ENCODE measurements around the gene ZNF580.

ZNF580 gene

GRCh38 chr19:55681131-55682092, 40.6 kb downstream of the ZNF580 start:
- no peak for DNase-seq

DNA sequence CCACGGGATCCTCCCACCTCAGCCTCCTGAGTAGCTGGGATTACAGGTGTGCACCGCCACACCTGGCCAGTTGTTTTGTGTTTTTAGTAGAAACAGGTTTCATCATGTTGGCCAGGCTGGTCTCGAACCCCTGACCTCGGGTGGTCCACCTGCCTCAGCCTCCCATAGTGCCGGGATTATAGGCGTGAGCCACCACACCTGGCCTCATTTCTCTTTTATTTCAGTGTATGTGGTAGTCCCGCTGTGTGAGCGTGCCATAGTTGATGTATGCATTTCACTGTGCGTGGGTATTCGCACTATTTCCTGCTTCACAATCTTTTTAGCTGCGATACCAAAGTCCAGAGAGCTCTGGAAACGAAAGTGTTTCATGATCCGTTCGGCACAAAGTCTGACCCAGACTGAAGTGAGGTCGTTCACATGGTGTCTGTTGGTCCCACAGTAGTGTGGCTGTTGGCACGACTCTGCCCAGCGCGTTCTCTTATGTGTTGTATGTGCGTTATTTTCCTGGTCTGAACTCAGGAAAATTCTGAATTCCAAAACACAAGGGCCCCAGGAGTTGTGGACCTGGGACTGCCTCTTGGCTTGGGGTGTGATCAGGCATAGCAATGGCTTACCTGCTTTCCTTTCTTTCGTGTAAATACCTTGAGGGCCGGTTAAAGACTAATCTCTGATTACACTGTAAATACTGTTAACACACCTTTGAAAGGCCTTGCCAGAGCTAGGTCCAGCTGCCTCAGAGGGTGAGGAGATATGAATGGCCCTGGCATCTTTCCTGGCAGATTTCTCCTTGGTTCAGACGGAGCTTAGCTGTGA, 42.9 kb downstream of the ZNF580 start:
- DNase-seq, result no peak

GRCh38 chr19:55684946-55685681, 44.3 kb downstream of the ZNF580 start:
- no peak for DNase-seq

GRCh38 chr19:55685776-55686175, 45.0 kb downstream of the ZNF580 start:
- DNase-seq, result no peak

DNA sequence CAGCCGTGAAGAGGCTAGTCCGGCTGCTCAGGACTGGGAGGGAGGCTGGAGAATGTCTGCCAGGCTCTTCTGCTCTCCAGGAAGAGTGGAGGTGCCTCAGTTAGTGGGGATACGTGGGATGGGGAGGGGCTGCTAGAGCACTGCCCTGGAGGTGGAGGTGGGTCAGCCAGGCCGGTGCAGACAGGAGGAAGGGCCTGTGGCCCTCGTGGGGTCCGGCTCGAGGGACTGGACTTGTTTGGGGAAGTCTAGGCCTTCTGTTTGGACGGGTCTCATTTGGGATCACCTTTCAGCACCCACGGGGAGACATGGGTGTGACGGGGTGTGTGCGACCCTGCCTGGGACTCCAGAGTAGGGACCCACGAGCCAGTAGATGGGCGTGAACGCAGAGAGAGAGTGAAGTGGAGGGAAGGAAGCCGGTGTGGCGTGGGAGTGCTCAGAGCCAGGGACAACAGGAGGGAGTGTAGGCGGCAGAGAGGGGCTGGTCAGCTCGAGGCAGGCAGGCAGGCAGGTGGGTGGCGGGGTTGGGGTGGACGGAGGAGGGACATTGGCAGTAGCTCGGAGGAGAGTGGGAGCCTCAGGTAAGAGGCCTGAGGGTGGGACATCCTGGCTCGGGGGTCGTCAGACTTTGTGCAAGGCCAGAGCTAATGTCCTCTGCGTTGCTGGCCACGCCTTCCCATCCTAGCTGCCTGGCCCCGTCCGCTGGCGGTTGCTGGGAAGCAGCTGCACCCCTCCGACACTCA, 45.7 kb downstream of the ZNF580 start:
- DNase-seq, result no peak

DNA sequence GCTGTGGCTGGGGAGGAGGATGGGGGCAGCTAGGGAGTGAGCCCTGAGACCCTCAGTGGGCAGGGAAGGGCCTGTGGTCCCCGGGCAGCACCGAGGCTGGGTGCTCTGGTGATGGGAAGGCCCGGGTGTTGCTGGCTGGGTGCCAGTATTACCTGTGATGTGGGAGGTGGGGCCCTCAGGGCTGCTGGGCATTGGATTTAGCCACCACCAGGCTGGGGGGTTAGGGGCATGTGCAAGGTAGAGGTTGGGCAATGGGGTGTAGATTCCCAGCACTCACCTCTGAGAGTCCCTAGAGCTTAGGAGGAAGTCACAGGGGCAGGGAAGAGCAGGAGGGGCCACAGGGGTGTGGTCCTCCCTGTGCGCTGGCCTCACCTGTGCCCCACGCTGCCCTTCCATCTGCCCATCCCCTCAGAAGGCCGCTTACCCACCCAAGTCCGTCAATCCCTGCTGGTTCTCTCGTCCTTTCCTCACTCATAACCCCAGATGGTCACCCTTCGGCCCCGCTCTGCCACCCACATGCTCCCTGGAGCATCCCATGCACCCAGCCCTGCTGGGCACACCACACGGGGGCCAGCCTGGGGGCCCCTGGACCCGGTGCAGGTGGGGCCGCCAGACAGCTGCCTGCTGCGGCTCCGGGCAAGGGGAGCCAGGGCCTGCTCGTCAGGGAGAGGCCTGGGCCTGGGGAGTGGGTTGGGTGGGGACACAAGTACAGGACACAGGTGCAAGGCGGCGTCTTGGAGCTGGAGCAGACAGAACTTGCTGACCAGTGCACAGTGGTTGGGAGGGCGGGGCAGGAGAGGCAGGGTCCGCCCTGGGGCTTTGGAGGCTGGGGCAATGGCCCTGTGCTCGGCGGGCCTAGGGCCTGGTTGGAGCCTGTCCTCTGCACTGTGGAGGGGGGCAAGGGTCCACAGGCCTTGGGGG, 46.7 kb downstream of the ZNF580 start:
- no peak for DNase-seq

DNA sequence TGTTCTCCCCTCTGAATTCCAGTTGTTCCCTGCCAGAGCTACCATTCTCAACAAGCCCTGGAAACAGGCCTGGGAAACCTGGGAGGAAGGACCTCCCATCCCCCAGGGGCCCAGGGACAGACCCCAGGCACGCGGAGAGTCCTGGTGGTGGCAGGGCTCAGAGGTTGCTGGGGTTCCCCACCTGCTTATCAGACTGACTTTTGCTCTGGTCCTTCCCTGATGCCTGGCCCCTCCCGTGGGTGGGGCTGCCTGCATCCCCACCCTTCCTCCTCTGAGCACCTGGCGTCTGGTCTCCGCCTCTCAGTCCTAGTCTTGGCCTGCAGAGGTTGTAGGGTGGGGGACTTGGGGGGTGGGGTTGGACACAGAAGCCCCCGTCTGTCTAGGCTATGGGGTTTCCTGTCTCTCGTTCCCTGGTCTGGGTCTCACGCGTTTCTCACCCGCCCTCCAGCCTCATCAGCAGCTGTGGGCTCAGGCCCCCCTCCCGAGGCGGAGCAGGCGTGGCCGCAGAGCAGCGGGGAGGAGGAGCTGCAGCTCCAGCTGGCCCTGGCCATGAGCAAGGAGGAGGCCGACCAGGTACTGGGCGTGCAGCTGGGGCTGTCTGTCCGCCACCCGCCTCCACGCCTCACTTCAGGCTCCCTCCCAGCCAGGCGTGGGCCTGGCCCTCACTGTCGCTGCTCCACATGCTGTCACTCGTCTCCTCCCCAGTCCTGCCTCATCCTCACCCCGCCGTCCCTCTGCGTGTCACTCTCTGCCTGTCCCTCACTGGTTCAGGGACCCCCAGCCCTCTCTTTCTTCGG, 47.8 kb downstream of the ZNF580 start:
- DNase-seq, result no peak

DNA sequence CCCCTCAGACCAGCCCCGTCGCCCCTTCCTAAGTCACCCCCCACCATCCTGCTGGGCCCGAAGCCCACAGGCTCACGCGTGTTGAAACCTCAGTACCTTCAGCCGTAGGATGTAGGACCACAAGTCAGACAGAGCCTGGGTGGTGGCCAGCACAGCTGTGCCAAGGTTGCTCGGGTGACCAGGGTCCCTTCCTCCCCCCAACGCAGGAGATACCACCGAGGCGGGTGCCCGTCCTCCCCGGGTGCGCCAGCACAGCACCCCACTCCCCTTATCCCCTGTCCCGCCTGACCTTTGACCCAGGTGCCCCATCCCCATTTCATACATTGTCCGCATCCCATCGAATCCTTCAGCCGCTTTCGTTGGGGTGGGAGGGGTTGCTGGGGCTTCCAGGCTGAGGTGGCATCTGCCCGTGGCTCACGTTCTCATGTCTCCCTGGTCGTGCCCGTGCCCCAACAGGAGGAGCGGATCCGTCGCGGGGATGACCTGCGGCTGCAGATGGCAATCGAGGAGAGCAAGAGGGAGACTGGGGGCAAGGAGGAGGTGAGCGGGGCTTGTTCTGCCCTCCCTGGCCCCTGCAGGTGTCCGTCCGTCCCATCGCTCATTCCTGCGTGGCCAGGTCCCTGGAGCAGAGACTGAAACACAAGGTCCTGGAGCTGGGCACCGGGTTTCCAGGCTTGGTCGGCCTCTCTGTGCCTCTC, 48.8 kb downstream of the ZNF580 start:
- DNase-seq, result no peak

GRCh38 chr19:55690109-55690768, 49.4 kb downstream of the ZNF580 start:
- no peak for DNase-seq

- DNase-seq, result no peak
Observed at GRCh38 chr19:55690769-55691545, 50.2 kb downstream of the ZNF580 start.

GRCh38 chr19:55691561-55692481, 51.0 kb downstream of the ZNF580 start:
- no peak for DNase-seq

GRCh38 chr19:55692681-55693081, 51.9 kb downstream of the ZNF580 start:
- DNase-seq, result no peak
